Peyer's patch (tissue), 4 donors: Measurements from ENCODE around the gene TRIM41. TPM values are rescaled to one million over a fixed set of nuclear protein-coding genes. Genes with fewer than 3 reads are reported as not detected.

Experiments used
- DNase-seq, 3 donors: peaks; one replicate each; pipeline ENCODE4 v3.0.0-alpha.2; 2017 to 2019
- H3K27ac ChIP-seq, 4 donors: fragments of 200-600 bp; sonication (generic); one replicate each; pipeline ENCODE4 v1.5.1; 2016 to 2019
- H3K27me3 ChIP-seq, 2 donors: fragments of 200-600 bp; sonication (generic); one replicate each; pipeline ENCODE4 v1.5.1; 2019
- H3K36me3 ChIP-seq, 3 donors: fragments of 200-600 bp; sonication (generic); one replicate each; pipeline ENCODE4 v1.5.1; 2016 to 2019
- H3K4me1 ChIP-seq, 4 donors: fragments of 200-600 bp; sonication (generic); one replicate each; pipeline ENCODE4 v1.5.1; 2016 to 2019
- H3K4me3 ChIP-seq, 4 donors: fragments of 200-600 bp; sonication (generic); 1 replicate in 3 of 4; 2 replicates in 1 of 4; pipeline ENCODE4 v1.5.1; 2016 to 2019; ENCODE audit warnings: mild to moderate bottlenecking in 1 of 4
- H3K9me3 ChIP-seq, 4 donors: fragments of 200-600 bp; sonication (generic); one replicate each; pipeline ENCODE4 v1.5.1; 2016 to 2019; ENCODE audit warnings: mild to moderate bottlenecking in 1 of 4
- POLR2A ChIP-seq, 2 donors: fragments of 450-650 bp; IDR thresholded peaks; one replicate each; pipeline ENCODE4 v1.5.1; 2017; ENCODE audit warnings: antibody characterized with exemption in 2 of 2, mild to moderate bottlenecking in 2 of 2, moderate library complexity in 2 of 2
- total RNA-seq, 4 donors: library from RNA; depleted of rRNA; stranded (reverse); fragments of >200 nt; gene quantifications; one replicate each; pipeline ENCODE4 v1.1.0, GENCODE V29; 2016
- TF ChIP-seq, protein P1 (sequence below), 6 experiments: fragments of 450-650 bp in 4 of 6; fragments of 200-600 bp in 2 of 6; sonication (generic) in 1 of 6; IDR thresholded peaks; one replicate each; pipeline ENCODE4 v1.5.1; 2017 to 2019; ENCODE audit warnings: antibody characterized with exemption in 6 of 6, mild to moderate bottlenecking in 3 of 6, moderate library complexity in 1 of 6

TRIM41 gene
- total RNA-seq, 4 donors from 2014 or later, result 13.7 to 31.4 (median 21.8) TPM

GRCh38 chr5:181231432-181231831 lies 8.4 kb downstream of the TRIM41 start:
- Histone ChIP-seq H3K4me3 (no peak overlapping the region), H3K27me3 (no peaks in the 10 kb centered on the region), H3K9me3 (no peaks in the 10 kb centered on the region), H3K4me1 (no peaks in the 10 kb centered on the region), H3K27ac (no peak overlapping the region), H3K36me3 (peaks cover 0 to 64% (median 0%) of the 10 kb centered on the region in 3 donors)
- no peak for TF ChIP-seq POLR2A (IDR thresholded peaks at IDR 0.05)
- TF ChIP-seq, protein P1, sequence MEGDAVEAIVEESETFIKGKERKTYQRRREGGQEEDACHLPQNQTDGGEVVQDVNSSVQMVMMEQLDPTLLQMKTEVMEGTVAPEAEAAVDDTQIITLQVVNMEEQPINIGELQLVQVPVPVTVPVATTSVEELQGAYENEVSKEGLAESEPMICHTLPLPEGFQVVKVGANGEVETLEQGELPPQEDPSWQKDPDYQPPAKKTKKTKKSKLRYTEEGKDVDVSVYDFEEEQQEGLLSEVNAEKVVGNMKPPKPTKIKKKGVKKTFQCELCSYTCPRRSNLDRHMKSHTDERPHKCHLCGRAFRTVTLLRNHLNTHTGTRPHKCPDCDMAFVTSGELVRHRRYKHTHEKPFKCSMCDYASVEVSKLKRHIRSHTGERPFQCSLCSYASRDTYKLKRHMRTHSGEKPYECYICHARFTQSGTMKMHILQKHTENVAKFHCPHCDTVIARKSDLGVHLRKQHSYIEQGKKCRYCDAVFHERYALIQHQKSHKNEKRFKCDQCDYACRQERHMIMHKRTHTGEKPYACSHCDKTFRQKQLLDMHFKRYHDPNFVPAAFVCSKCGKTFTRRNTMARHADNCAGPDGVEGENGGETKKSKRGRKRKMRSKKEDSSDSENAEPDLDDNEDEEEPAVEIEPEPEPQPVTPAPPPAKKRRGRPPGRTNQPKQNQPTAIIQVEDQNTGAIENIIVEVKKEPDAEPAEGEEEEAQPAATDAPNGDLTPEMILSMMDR (IDR thresholded peaks at IDR 0.05), result no peak
- no peak for DNase-seq

GRCh38 chr5:181232593-181232992 lies 9.5 kb downstream of the TRIM41 start:
- H3K9me3 ChIP-seq, result no peaks in the 10 kb centered on the region
- H3K36me3 ChIP-seq, result peaks cover 0 to 67% (median 7%) of the 10 kb centered on the region in 3 donors
- no peak overlapping the region for H3K27ac ChIP-seq
- DNase-seq, result no peak
- H3K4me3 ChIP-seq, result no peak overlapping the region
- no peak for TF ChIP-seq POLR2A (IDR thresholded peaks at IDR 0.05)
- TF ChIP-seq, protein P1 (IDR thresholded peaks at IDR 0.05), result no peak
- no peaks in the 10 kb centered on the region for H3K27me3 ChIP-seq
- no peaks in the 10 kb centered on the region for H3K4me1 ChIP-seq

DNA sequence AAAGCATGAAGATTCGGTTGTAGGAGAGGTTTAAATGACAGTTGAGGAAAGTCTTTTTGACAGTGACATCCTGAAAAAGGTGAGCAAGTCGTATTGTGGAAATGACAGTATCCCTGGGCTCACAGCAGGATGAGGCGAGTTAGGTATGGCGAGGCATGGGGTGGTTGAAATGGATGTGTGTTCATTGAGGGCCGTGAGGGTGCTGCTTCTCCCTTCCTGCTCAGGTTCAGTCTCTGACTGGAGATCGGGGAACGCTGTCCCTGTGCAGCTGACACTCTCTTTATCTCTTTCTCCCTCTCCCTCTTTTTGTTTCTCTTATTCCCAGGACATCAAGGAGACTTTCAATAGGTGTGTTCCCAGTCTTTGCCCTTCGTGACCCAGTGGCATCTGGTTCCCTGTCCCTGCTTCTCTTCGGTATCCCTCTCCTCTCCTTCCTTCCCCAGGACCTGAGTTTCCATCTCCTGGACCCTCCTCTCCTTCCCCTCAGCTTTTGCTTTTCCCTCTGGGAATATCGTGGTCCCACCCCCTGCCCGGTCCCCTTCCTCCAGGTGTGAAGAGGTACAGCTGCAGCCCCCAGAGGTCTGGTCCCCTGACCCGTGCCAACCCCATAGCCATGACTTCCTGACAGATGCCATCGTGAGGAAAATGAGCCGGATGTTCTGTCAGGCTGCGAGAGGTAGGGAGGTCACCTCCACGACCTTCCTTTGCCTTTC lies 10.2 kb downstream of the TRIM41 start:
- no peaks in the 10 kb centered on the region for H3K4me1 ChIP-seq
- TF ChIP-seq POLR2A (IDR thresholded peaks at IDR 0.05), result no peak
- no peak overlapping the region for H3K27ac ChIP-seq
- H3K9me3 ChIP-seq, result no peaks in the 10 kb centered on the region
- no peak overlapping the region for H3K4me3 ChIP-seq
- H3K27me3 ChIP-seq, result no peaks in the 10 kb centered on the region
- H3K36me3 ChIP-seq, result peaks cover 0 to 74% (median 9%) of the 10 kb centered on the region in 3 donors
- no peak for DNase-seq

- no peak overlapping the region for H3K4me3 ChIP-seq
- no peak overlapping the region for H3K27ac ChIP-seq
- no peaks in the 10 kb centered on the region for H3K9me3 ChIP-seq
- H3K36me3 ChIP-seq, result peaks cover 0 to 81% (median 9%) of the 10 kb centered on the region in 3 donors
- TF ChIP-seq POLR2A (IDR thresholded peaks at IDR 0.05), result no peak
- TF ChIP-seq, protein P1 (IDR thresholded peaks at IDR 0.05), result no peak
- no peaks in the 10 kb centered on the region for H3K27me3 ChIP-seq
- DNase-seq, result no peak
- H3K4me1 ChIP-seq, result no peaks in the 10 kb centered on the region
Observed at GRCh38 chr5:181233801-181234454, 10.8 kb downstream of the TRIM41 start.

- H3K36me3 ChIP-seq, result peaks cover 0 to 88% (median 9%) of the 10 kb centered on the region in 3 donors
- no peaks in the 10 kb centered on the region for H3K9me3 ChIP-seq
- TF ChIP-seq, protein P1 (IDR thresholded peaks at IDR 0.05), result no peak
- no peak for TF ChIP-seq POLR2A (IDR thresholded peaks at IDR 0.05)
- no peaks in the 10 kb centered on the region for H3K27me3 ChIP-seq
- H3K4me3 ChIP-seq, result no peak overlapping the region
- no peak for DNase-seq
- H3K4me1 ChIP-seq, result no peaks in the 10 kb centered on the region
- H3K27ac ChIP-seq, result no peak overlapping the region
Observed at GRCh38 chr5:181234455-181235306, 11.6 kb downstream of the TRIM41 start.
